Uterus (tissue), 4 donors: ENCODE results near the gene ZNF410. TPM values are rescaled to one million over a fixed set of nuclear protein-coding genes. Genes with fewer than 3 reads are reported as not detected.

ENCODE experiments used
- DNase-seq, 2 donors: peaks; one replicate each; pipeline ENCODE4 v3.0.0-alpha.2; 2019 to 2020
- H3K27ac ChIP-seq, 2 donors: fragments of 200-600 bp; sonication (generic); 1 replicate in 1 of 2; 2 replicates in 1 of 2; pipeline ENCODE4 v1.5.1; 2016 to 2018
- H3K27me3 ChIP-seq, 2 donors: fragments of 200-600 bp; sonication (generic); one replicate each; pipeline ENCODE4 v1.5.1; 2018 to 2019; ENCODE audit warnings: control low read depth in 1 of 2
- H3K36me3 ChIP-seq, 2 donors: fragments of 200-600 bp; sonication (generic); one replicate each; pipeline ENCODE4 v1.5.1; 2019; ENCODE audit warnings: control low read depth in 1 of 2
- H3K4me1 ChIP-seq, 2 donors: fragments of 200-600 bp; sonication (generic); one replicate each; pipeline ENCODE4 v1.5.1; 2018 to 2019; ENCODE audit warnings: control low read depth in 1 of 2
- H3K4me3 ChIP-seq, 2 donors: fragments of 200-600 bp; sonication (generic); 1 replicate in 1 of 2; 2 replicates in 1 of 2; pipeline ENCODE4 v1.5.1; 2018 to 2019; ENCODE audit warnings: mild to moderate bottlenecking in 1 of 2
- H3K9me3 ChIP-seq, 2 donors: fragments of 200-600 bp; sonication (generic); one replicate each; pipeline ENCODE4 v1.5.1; 2019; ENCODE audit warnings: control low read depth in 1 of 2
- POLR2A ChIP-seq, 2 donors: fragments of 450-650 bp; IDR thresholded peaks; one replicate each; pipeline ENCODE4 v1.6.1; 2016; ENCODE audit warnings: antibody characterized with exemption in 2 of 2, mild to moderate bottlenecking in 1 of 2, moderate library complexity in 1 of 2
- intact Hi-C: fragments of 100-400 bp; cut with DNase I; formaldehyde crosslinking; loops from one replicate; pipeline ENCODE4 v1.15.1; 2023; ENCODE audit warnings: low total_unique reads
- small RNA-seq: library from RNA; depleted of rRNA; stranded (forward); fragments of <200 nt; gene quantifications from one replicate; pipeline ENCODE3, GENCODE V24; 2016
- total RNA-seq, 4 donors: library from RNA; depleted of rRNA in 3 of 4; stranded (reverse); fragments of >200 nt in 3 of 4; gene quantifications; one replicate each; pipeline versions ENCODE4 v1.1.0 to v1.2.4, GENCODE V29; 2014 to 2023
- TF ChIP-seq, protein P1 (sequence below), 4 experiments: fragments of 200-600 bp in 2 of 4; fragments of 450-650 bp in 2 of 4; sonication (generic) in 2 of 4; IDR thresholded peaks; one replicate each; pipeline ENCODE4 v1.5.1; 2016 to 2019; ENCODE audit warnings: antibody characterized with exemption in 4 of 4, mild to moderate bottlenecking in 2 of 4, moderate library complexity in 1 of 4
- donor health status: DM: yes; HTN: yes; CAD: no.

Gene ZNF410
- total RNA-seq, 4 donors from 2014 or later, result 48.8 to 93.7 (median 58.2) TPM

DNA sequence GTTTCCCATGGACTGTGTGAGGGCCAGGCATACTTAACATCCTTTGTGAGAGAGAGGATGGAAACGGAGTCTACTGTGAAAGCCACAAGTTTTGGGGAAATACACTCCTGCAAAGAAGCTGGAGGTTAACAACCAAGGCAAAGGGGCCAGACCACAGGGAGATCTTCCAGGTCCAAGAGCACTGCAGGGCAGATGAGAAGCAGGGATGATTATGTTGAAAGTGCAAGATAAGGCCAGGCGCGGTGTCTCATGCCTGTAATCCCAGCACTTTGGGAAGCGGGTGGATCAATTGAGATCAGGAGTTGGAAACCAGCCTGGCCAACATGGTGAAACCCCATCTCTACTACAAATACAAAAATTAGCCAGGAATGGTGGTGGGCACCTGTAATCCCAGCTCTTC is 78.6 kb downstream of the ZNF410 start:
- TF ChIP-seq POLR2A (IDR thresholded peaks at IDR 0.05), result no peak
- TF ChIP-seq, protein P1, sequence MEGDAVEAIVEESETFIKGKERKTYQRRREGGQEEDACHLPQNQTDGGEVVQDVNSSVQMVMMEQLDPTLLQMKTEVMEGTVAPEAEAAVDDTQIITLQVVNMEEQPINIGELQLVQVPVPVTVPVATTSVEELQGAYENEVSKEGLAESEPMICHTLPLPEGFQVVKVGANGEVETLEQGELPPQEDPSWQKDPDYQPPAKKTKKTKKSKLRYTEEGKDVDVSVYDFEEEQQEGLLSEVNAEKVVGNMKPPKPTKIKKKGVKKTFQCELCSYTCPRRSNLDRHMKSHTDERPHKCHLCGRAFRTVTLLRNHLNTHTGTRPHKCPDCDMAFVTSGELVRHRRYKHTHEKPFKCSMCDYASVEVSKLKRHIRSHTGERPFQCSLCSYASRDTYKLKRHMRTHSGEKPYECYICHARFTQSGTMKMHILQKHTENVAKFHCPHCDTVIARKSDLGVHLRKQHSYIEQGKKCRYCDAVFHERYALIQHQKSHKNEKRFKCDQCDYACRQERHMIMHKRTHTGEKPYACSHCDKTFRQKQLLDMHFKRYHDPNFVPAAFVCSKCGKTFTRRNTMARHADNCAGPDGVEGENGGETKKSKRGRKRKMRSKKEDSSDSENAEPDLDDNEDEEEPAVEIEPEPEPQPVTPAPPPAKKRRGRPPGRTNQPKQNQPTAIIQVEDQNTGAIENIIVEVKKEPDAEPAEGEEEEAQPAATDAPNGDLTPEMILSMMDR (IDR thresholded peaks at IDR 0.05), result no peak
- H3K9me3 ChIP-seq, result no peaks in the 10 kb centered on the region
- DNase-seq, result no peak
- H3K4me1 ChIP-seq, result no peaks in the 10 kb centered on the region
- H3K4me3 ChIP-seq, result no peak overlapping the region
- no peak overlapping the region for H3K27ac ChIP-seq
- no peaks in the 10 kb centered on the region for H3K27me3 ChIP-seq
- intact Hi-C loops, result no loop called here
- H3K36me3 ChIP-seq, result no peaks in the 10 kb centered on the region

GRCh38 chr14:73968885-73969284 is 82.2 kb downstream of the ZNF410 start:
- H3K9me3 ChIP-seq, result no peaks in the 10 kb centered on the region
- H3K4me1 ChIP-seq, result no peaks in the 10 kb centered on the region
- H3K27me3 ChIP-seq, result no peaks in the 10 kb centered on the region
- no peak overlapping the region for H3K4me3 ChIP-seq
- intact Hi-C loops, result no loop called here
- no peak overlapping the region for H3K27ac ChIP-seq
- no peaks in the 10 kb centered on the region for H3K36me3 ChIP-seq
- TF ChIP-seq, protein P1 (IDR thresholded peaks at IDR 0.05), result no peak
- no peak for TF ChIP-seq POLR2A (IDR thresholded peaks at IDR 0.05)
- DNase-seq, result no peak

DNA sequence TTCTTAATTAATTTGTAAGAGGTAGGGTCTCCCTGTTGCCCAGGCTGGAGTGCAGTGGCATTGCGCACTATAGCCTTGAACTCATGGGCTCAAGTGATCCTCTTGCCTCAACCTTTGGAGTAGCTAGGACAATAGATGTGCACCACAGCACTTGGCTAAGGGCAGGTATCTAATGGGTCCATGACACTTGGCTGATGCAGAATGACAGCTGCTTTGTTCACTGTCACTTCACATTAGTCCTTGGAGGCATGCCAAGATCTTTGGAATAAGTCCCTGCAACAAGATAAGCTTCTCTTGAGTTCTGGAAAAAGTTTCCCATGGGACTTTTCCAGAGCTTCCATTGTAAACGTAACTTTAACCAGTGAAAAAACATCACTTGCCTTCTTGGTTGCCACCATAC is 86.8 kb downstream of the ZNF410 start:
- no peak for DNase-seq
- Histone ChIP-seq H3K36me3 (no peaks in the 10 kb centered on the region), H3K27ac (no peak overlapping the region), H3K4me1 (no peaks in the 10 kb centered on the region), H3K9me3 (no peaks in the 10 kb centered on the region), H3K4me3 (no peak overlapping the region), H3K27me3 (no peaks in the 10 kb centered on the region)
- intact Hi-C loops, result no loop called here
- TF ChIP-seq, protein P1 (IDR thresholded peaks at IDR 0.05), result no peak
- TF ChIP-seq POLR2A (IDR thresholded peaks at IDR 0.05), result no peak

DNA sequence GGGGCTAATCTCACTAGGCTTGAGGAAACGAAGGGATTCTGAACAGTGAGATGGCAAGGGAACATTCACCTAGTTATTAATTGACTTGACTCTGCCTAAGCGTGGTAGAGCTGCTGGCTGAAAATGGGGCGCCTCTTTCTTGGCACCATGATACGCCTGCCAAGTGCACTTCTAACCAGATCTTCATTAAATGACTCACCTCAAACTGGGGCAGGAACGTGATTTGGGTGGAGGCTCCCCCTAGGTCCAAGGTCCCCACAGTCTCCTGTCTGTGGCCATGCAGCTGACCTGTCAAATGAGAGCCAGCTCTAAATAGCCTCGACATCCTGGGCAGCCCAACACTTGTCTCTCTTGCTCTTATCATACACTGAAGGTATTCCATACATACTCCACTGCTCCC is 89.5 kb downstream of the ZNF410 start:
- Histone ChIP-seq H3K9me3 (no peaks in the 10 kb centered on the region), H3K36me3 (no peaks in the 10 kb centered on the region), H3K27ac (no peak overlapping the region), H3K27me3 (no peaks in the 10 kb centered on the region), H3K4me1 (no peaks in the 10 kb centered on the region), H3K4me3 (no peak overlapping the region)
- DNase-seq, result no peak
- intact Hi-C loops, result no loop called here
- TF ChIP-seq, protein P1 (IDR thresholded peaks at IDR 0.05), result no peak
- no peak for TF ChIP-seq POLR2A (IDR thresholded peaks at IDR 0.05)

DNA sequence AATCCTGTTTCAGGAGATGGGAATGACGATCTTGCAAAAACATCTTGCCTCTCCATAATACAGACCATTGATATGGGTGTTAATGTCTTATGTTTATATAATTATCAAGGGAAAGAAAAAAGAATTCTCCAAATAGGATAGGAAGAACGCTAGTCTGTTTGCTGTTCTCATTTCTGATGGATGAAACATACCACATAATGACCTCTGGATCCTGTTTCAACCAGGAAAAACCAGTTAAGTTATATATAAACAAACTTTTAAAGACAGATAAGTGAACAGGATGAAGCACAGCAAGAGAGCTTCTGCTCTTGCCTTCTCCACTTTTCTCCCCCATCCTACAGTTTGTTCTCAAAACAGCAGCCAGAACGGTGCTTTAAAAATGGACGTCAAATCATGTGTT is 91.2 kb downstream of the ZNF410 start:
- Histone ChIP-seq H3K27ac (no peak overlapping the region), H3K4me3 (no peak overlapping the region), H3K9me3 (no peaks in the 10 kb centered on the region), H3K4me1 (no peaks in the 10 kb centered on the region), H3K27me3 (no peaks in the 10 kb centered on the region), H3K36me3 (no peaks in the 10 kb centered on the region)
- TF ChIP-seq POLR2A (IDR thresholded peaks at IDR 0.05), result no peak
- TF ChIP-seq, protein P1 (IDR thresholded peaks at IDR 0.05), result no peak
- intact Hi-C loops, result no loop called here
- no peak for DNase-seq

Small RNA genes within 50 kb of the gene (small RNA-seq; reads per million reads assigned to genes)
- gene AC005520.4, result not detected
- gene RF00019, result not detected

Other genes with a start within 250 kb of the ZNF410 start
- 10 to 100 TPM in 3 of 4 donors, 1 to 10 TPM in 1; 2.0 to 29.7 (median 23.3) TPM for gene DNAL1, start 241.9 kb upstream of the ZNF410 start, total RNA-seq
- gene PNMA1, start 172.5 kb upstream of the ZNF410 start, total RNA-seq, result 10 to 100 TPM; 12.6 to 58.0 (median 39.4) TPM
- gene PTGR2, start 35.0 kb upstream of the ZNF410 start, total RNA-seq, result 10 to 100 TPM in 2 of 4 donors, 1 to 10 TPM in 1, under 1 TPM in 1; 0.59 to 19.0 (median 11.0) TPM
- gene FAM161B, start 63.2 kb downstream of the ZNF410 start, total RNA-seq, result 1 to 10 TPM in 3 of 4 donors, under 1 TPM in 1; 0.29 to 10.0 (median 4.9) TPM
- 100 to 1,000 TPM in 1 of 4 donors, 10 to 100 TPM in 3; 18.5 to 103 (median 30.0) TPM for gene COQ6, start 63.4 kb downstream of the ZNF410 start, total RNA-seq
- gene ENTPD5, start 132.4 kb downstream of the ZNF410 start, total RNA-seq, result 100 to 1,000 TPM in 1 of 4 donors, 10 to 100 TPM in 2, under 1 TPM in 1; 0.59 to 285 (median 14.0) TPM
- 10 to 100 TPM; 14.0 to 22.0 (median 15.0) TPM for gene BBOF1, start 132.5 kb downstream of the ZNF410 start, total RNA-seq
- gene ALDH6A1, start 197.6 kb downstream of the ZNF410 start, total RNA-seq, result 10 to 100 TPM in 3 of 4 donors, 1 to 10 TPM in 1; 10.0 to 85.0 (median 49.5) TPM
- 10 to 100 TPM in 3 of 4 donors, 1 to 10 TPM in 1; 4.4 to 12.7 (median 11.7) TPM for gene LIN52, start 198.1 kb downstream of the ZNF410 start, total RNA-seq